HFFc6 (cell line): ENCODE data around the gene R3HDM4. TPM values are rescaled to one million over a fixed set of nuclear protein-coding genes. Genes with fewer than 3 reads are reported as not detected.

Experiments used
- DNase-seq: peaks from one replicate; pipeline ENCODE4 v3.0.0-alpha.2; 2018
- H3K27ac Mint-ChIP-seq: 2 replicates; pipeline ENCODE4 v1.8.0; 2020; ENCODE audit warnings: mild to moderate bottlenecking, mixed read lengths
- H3K27me3 Mint-ChIP-seq: 2 replicates; pipeline ENCODE4 v1.8.0; 2021; ENCODE audit warnings: mild to moderate bottlenecking, moderate library complexity, mixed read lengths; ENCODE audit not compliant: insufficient read depth
- H3K36me3 Mint-ChIP-seq: 2 replicates; pipeline ENCODE4 v1.8.0; 2021; ENCODE audit warnings: low read depth, mixed read lengths
- H3K4me1 Mint-ChIP-seq: 2 replicates; pipeline ENCODE4 v1.8.0; 2020; ENCODE audit warnings: low read depth, mixed read lengths
- H3K4me3 Mint-ChIP-seq: 2 replicates; pipeline ENCODE4 v1.8.0; 2020; ENCODE audit warnings: mild to moderate bottlenecking, moderate library complexity, mixed read lengths
- H3K9me3 Mint-ChIP-seq: 2 replicates; pipeline ENCODE4 v1.8.0; 2020; ENCODE audit warnings: mild to moderate bottlenecking, mixed read lengths
- CTCF ChIP-seq: fragments of 200-600 bp; sonication (generic); IDR thresholded peaks from 2 replicates; pipeline ENCODE4 v1.5.0; 2021; ENCODE audit warnings: antibody characterized with exemption, mild to moderate bottlenecking
- total RNA-seq, 6 experiments: library from RNA; stranded (reverse); fragmentation: NEBNext Ultra II Directional; extraction: Animal tissue kit (Norgen Biotek cat#: 25700); gene quantifications; 2 replicates in 1 of 6; 3 replicates in 5 of 6; pipeline ENCODE4 v1.2.3, GENCODE V29; 2021

R3HDM4 gene
- total RNA-seq, 6 experiments from 2014 or later = 41.9 to 53.4 (median 45.9) TPM

GRCh38 chr19:890831-891230, 22.2 kb downstream of the R3HDM4 start:
- Mint-ChIP-seq H3K27ac (no peak overlapping the region), H3K36me3 (no peaks in the 10 kb centered on the region; the same call in 1 of the 2 replicates), H3K27me3 (peaks cover 7% of the 10 kb centered on the region), H3K4me3 (peak overlapping the region; percentile 56), H3K4me1 (no peaks in the 10 kb centered on the region), H3K9me3 (no peaks in the 10 kb centered on the region)
- no peak for TF ChIP-seq CTCF
- no peak for DNase-seq

- Mint-ChIP-seq H3K4me1 (no peaks in the 10 kb centered on the region), H3K4me3 (no peak overlapping the region), H3K36me3 (no peaks in the 10 kb centered on the region; the same call in 1 of the 2 replicates), H3K27me3 (peaks cover 7% of the 10 kb centered on the region), H3K27ac (no peak overlapping the region), H3K9me3 (no peaks in the 10 kb centered on the region)
- DNase-seq = no peak
- TF ChIP-seq CTCF = no peak
Measured at GRCh38 chr19:889662-890295, 23.2 kb downstream of the R3HDM4 start.

GRCh38 chr19:888581-889385, 24.2 kb downstream of the R3HDM4 start:
- no peak for TF ChIP-seq CTCF
- DNase-seq = no peak
- H3K27ac Mint-ChIP-seq = no peak overlapping the region
- H3K27me3 Mint-ChIP-seq = peaks cover 6% of the 10 kb centered on the region
- no peaks in the 10 kb centered on the region for H3K9me3 Mint-ChIP-seq
- no peak overlapping the region for H3K4me3 Mint-ChIP-seq
- no peaks in the 10 kb centered on the region; the same call in 1 of the 2 replicates for H3K36me3 Mint-ChIP-seq
- H3K4me1 Mint-ChIP-seq = no peaks in the 10 kb centered on the region

GRCh38 chr19:887599-887998, 25.4 kb downstream of the R3HDM4 start:
- Mint-ChIP-seq H3K4me1 (no peaks in the 10 kb centered on the region), H3K27ac (no peak overlapping the region), H3K4me3 (no peak overlapping the region), H3K9me3 (no peaks in the 10 kb centered on the region), H3K27me3 (no peaks in the 10 kb centered on the region; the same call in 1 of the 2 replicates), H3K36me3 (no peaks in the 10 kb centered on the region; the same call in 1 of the 2 replicates)
- TF ChIP-seq CTCF = no peak
- DNase-seq = no peak

- no peak for TF ChIP-seq CTCF
- no peaks in the 10 kb centered on the region; the same call in 1 of the 2 replicates for H3K27me3 Mint-ChIP-seq
- H3K4me1 Mint-ChIP-seq = no peaks in the 10 kb centered on the region
- peak overlapping the region; percentile 52; the same call in 1 of the 2 replicates for H3K27ac Mint-ChIP-seq
- H3K4me3 Mint-ChIP-seq = no peak overlapping the region
- H3K36me3 Mint-ChIP-seq = peaks cover 5% of the 10 kb centered on the region
- DNase-seq = peak; percentile 37
- no peaks in the 10 kb centered on the region for H3K9me3 Mint-ChIP-seq
Measured at GRCh38 chr19:887072-887471, 25.9 kb downstream of the R3HDM4 start.
